ENCODE data around the gene GNAT1.
A peak's percentile ranks its signal among the peaks of the same experiment; 100 is the strongest.

GNAT1 gene

DNA sequence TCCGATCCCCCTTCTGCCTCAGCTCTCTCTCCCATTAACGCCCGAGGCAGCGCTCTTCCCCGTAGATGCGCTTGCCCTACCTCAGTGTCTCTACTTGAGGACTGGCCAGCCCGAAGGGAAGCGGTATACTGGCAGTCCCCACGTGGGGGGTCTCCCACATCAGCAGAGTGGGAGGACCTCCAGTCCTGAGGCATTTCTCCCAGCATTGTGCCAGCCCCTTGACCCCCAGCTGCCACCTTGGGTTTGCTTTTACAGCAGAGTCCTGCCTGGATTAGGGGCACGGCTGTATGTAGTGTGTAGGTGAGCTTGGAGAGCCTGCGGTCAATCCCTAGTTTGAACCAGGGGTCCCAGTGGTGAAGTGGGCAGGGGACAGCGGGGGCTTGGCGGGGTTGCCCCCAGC, 35.5 kb upstream of the GNAT1 start:
- no peak for TF ChIP-seq JUND (IDR thresholded peaks at IDR 0.05; ENCODE audit: low read depth)
- in situ Hi-C loops (cut with HindIII; ENCODE audit: low pct_unique_long_range_greater_than_20kb, low sequenced_read_pairs) = no loop called here
- DNase-seq (ENCODE audit: low read depth in 1 of 2, low spot score in 1 of 2) = no peak

DNA sequence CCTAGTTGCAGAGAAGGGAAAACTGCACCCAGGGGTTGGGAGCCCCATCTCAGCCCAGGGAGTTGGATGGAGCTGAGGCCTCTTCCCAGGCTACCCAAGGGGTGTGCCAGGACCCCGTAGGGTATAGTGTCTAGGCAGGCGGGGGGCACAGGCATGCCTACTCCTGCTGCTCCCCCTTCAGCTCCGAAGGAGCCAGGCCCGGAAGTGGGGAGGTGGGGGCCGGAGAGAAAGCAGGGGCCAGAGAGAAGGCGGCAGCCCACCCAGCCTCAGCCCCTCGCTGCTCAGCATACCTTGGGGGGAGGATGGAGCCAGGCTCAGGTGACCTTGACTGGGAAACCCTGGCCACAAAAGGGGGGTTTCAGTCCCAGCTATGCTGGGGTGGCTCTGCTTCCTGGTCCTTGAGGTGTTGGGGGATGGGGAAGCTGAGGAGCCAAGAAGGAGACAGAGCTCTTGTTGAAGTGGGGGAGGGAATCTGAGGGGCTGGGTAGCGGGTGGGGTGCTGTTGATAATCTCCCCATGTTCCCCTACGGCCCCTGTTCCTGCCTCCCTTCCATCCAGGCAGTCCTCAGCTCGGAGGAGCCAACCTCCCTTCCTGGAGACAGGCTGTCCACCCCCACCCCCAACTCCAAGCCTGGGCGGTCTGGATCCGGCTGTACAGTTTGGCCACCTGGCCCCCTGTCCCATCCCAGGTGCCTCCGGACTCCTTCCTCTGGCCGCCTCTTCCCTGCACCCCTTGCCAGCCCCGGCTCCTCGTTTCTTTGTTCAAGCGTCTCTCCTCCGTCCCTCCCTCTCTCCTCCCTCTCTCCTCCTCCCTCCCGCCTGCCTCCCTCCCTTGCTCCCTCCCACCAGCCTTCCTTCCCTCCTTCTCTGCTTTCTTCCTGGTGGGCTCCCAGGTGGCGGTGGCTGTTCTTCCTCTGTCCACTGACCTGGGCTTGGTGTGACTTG, 34.6 kb upstream of the GNAT1 start:
- peak; percentile 57 to 70 for DNase-seq (ENCODE audit: low read depth in 1 of 2, low spot score in 1 of 2)
- in situ Hi-C loops (cut with HindIII; ENCODE audit: low pct_unique_long_range_greater_than_20kb, low sequenced_read_pairs) = no loop called here
- TF ChIP-seq JUND (IDR thresholded peaks at IDR 0.05; ENCODE audit: low read depth) = no peak

DNA sequence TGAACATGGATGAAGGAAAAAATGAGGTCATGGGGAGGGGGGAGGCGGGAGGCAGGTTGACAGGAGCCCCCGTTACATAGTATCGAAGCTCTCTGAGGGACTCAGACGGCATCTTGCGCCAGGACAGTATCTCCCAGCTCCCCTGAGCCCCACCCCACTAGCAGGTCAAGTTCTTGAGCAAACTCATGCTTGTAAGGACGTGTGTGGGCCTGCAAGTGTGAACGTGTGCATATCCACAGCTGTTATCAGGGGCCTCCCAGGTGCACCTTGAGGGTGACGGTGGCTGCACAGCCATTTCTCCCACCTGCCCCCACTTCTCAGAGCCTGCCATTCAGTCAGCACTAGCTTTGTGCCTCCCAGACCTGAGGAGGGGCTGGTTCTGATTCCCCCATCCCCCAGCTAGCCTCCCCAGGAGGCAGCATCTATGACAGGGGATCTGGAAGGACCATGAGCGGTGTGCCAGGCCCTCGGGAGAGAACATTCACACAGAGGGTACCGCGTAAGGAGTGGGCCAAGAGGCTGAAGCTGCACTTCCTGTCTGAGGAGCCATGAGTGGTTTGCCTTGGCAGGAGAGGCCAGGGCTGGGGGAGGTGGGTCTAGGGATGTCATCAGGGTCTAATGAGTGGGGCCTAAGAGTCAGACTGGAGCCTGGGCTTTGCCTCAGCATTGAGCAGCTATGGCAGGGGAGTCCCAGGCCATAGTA, 33.4 kb upstream of the GNAT1 start:
- in situ Hi-C loops (cut with HindIII; ENCODE audit: low pct_unique_long_range_greater_than_20kb, low sequenced_read_pairs) = no loop called here
- TF ChIP-seq JUND (IDR thresholded peaks at IDR 0.05; ENCODE audit: low read depth) = no peak
- DNase-seq (ENCODE audit: low read depth in 1 of 2, low spot score in 1 of 2) = no peak

DNA sequence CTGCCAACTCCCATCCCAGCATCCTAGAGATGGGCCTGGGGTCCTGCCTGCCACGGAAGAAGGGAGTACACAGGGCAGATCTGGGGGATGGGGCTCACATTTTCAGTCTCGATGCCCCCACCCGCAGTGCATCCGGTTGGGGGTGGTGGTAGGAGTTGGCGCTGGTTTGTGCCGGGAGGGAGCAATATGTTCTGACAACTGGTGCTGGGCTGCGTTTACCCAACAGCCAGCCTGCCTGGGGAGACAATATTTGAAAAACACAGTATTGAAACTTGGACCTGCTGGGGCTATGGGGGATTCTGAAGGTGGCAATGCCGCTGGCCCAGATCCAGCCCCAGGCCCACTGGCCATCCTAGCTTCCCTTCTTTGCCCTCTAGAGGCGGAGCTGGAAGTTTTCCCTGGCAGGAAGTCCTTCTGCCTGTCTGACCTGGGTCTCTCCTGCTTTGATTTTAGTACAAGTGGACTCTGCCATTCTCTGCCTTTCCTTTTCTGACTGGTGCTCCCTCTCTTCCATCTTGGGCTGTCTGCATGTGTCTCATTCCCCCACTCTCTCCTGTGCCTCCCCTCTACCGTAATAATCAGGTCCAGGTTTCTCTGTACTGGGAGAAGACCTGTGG, 32.8 kb upstream of the GNAT1 start:
- no peak for TF ChIP-seq JUND (IDR thresholded peaks at IDR 0.05; ENCODE audit: low read depth)
- in situ Hi-C loops (cut with HindIII; ENCODE audit: low pct_unique_long_range_greater_than_20kb, low sequenced_read_pairs) = no loop called here
- DNase-seq (ENCODE audit: low read depth in 1 of 2, low spot score in 1 of 2) = no peak

DNA sequence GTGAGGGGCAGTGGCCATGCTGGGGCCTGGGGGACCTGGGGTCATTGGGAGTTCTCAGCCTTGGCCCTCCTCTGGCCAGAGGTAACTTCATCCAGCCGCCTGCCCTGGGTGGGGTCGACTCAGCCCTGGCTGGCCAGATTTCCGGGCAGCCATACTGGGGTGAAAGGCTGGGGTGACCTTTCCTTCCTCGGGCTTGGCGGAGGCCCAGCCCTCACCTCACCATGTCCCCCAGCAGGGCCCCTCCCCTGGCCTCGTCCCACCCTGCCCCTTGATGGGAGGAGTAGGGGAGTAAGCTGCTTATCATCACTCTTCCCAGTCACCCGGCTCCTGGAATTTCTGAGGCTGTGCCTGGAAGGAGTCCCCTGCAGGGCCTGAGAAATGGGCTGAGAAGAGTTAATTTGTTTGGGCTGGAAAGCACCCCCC, 30.8 kb upstream of the GNAT1 start:
- no peak for TF ChIP-seq JUND (IDR thresholded peaks at IDR 0.05; ENCODE audit: low read depth)
- no peak for DNase-seq (ENCODE audit: low read depth in 1 of 2, low spot score in 1 of 2)
- in situ Hi-C loops (cut with HindIII; ENCODE audit: low pct_unique_long_range_greater_than_20kb, low sequenced_read_pairs) = no loop called here

DNA sequence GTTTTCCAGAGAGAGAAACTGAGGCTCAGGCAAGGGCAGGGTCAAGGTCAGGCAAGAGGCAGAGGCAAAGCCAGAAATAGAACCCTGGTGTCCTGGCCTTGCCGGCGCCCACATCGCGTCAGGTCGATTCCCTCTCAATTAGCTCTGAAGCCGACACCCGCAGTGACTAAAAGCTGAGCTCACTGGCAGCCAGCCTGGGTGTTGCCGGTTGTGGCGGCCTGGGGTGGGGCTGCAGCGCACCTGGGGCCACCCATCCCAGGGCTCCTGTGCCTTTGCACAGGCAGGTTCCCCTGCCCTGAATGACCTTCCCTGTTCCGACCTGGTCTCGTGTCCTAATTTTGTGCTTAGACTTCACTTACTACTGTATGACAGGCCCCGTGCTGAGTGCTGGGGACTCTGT, 30.1 kb upstream of the GNAT1 start:
- no peak for DNase-seq (ENCODE audit: low read depth in 1 of 2, low spot score in 1 of 2)
- TF ChIP-seq JUND (IDR thresholded peaks at IDR 0.05; ENCODE audit: low read depth) = no peak
- in situ Hi-C loops (cut with HindIII; ENCODE audit: low pct_unique_long_range_greater_than_20kb, low sequenced_read_pairs) = no loop called here

DNA sequence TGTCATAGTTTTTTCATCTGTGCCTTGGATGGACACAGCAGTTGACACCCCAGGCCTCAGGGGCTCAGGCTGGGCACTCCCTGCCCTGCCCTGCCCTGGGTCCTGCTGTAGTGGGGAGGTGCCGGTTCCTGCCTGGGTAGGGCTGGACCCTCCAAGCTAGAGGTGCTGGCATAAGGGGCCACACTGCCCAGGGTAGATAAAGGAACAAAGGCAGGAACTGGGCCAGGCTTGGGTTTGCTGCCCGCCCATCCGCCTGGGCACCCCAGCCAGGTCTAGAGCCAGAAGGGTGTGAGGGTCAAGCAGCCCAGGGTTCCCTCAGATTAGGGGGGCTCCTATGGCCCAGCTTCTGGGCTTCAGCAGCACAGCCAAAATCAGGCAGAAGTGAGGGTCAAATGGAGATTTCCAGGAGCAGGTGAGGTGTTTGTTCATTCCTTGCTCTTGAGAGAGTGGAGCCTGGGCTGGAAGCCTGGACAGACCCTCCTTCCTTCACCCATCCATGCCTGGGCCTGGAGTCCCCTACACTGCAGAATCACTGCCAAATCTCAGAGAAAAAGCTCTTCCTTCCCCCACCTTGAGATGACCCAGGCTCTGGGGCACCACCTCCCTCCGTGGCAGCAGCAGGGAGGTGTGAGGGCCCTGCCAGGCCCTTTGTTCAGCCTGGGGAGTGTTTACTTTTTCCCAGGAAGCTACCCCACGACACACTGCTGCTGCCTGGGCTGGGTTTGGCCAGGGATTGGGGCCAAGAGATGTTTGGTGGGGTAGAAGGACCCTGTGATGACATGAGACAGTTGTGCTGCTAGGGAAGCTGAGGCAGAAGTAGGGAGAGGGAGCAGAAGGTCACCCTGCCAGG, 29.2 kb upstream of the GNAT1 start:
- in situ Hi-C loops (cut with HindIII; ENCODE audit: low pct_unique_long_range_greater_than_20kb, low sequenced_read_pairs) = no loop called here
- no peak for DNase-seq (ENCODE audit: low read depth in 1 of 2, low spot score in 1 of 2)

DNA sequence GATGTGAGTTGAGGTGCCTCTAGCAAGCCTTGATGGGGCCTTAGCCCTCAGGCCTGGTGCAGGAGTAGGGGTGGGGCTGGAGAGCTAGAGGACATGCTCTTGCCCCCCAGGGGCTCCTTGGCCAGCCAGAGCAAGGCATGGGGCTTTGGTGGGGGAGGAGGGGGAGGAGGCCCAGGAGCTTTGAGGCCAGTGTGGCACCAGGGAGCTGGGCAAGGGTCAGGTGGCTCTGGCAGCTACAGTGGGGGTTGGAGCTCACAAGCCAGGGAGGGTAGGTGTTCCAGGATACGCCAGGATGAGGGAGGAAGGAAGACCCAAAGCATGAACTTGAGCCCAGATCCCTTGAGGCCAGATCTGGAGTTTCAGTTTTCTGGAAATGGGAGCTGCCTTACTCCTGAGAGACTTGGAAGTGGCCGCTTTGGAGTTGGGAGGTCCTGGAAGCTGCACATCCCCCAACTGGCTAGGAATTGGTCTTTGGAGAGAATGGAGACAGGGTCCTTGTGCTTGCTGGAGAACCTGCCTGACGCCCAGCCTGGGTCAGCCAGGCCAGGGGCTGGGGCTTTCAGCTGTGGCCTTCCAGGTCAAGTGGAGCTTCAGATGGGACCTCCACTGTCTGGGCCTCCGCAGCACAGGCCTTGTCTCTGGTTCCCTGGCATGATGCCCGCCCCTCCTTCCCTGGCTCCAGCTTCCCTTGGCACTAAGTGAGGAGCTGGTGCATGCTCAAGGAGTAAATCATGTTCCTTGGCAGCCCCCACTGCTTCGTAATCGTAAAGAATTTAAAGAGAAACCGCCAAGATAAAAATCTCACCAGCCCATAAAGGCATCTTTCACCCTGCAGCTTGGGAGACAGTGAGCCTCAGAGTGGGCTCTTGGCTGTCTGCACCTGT, 27.6 kb upstream of the GNAT1 start:
- in situ Hi-C loops (cut with HindIII; ENCODE audit: low pct_unique_long_range_greater_than_20kb, low sequenced_read_pairs) = no loop called here
- TF ChIP-seq JUND (IDR thresholded peaks at IDR 0.05; ENCODE audit: low read depth) = no peak
- DNase-seq (ENCODE audit: low read depth in 1 of 2, low spot score in 1 of 2) = peak in 1 of 2 experiments; percentile 77

More for the DNA sequence above, 29.2 kb upstream of the GNAT1 start:
- no peak for TF ChIP-seq JUND (IDR thresholded peaks at IDR 0.05; ENCODE audit: low read depth)

DNA sequence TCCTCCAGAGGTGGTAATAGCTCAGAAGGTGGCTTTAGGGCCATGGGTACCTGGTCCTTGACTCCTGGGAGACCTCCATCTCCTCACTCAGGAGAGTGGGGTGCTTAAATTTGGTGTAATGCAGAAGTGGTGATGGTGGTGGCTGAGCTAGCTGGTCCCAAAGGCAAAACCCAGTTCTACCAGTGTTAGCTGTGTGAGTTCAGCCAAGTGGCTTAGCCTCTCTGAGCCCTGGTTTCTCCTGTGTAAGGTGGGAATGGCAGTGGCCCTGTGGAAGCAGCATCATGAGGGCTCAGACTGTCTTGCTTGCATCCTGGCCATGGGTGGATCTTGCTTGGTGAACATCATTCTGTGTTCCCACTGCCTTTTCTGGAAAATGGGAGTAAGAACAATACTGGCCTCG, 26.9 kb upstream of the GNAT1 start:
- DNase-seq (ENCODE audit: low read depth in 1 of 2, low spot score in 1 of 2) = no peak
- in situ Hi-C loops (cut with HindIII; ENCODE audit: low pct_unique_long_range_greater_than_20kb, low sequenced_read_pairs) = no loop called here
- no peak for TF ChIP-seq JUND (IDR thresholded peaks at IDR 0.05; ENCODE audit: low read depth)

DNA sequence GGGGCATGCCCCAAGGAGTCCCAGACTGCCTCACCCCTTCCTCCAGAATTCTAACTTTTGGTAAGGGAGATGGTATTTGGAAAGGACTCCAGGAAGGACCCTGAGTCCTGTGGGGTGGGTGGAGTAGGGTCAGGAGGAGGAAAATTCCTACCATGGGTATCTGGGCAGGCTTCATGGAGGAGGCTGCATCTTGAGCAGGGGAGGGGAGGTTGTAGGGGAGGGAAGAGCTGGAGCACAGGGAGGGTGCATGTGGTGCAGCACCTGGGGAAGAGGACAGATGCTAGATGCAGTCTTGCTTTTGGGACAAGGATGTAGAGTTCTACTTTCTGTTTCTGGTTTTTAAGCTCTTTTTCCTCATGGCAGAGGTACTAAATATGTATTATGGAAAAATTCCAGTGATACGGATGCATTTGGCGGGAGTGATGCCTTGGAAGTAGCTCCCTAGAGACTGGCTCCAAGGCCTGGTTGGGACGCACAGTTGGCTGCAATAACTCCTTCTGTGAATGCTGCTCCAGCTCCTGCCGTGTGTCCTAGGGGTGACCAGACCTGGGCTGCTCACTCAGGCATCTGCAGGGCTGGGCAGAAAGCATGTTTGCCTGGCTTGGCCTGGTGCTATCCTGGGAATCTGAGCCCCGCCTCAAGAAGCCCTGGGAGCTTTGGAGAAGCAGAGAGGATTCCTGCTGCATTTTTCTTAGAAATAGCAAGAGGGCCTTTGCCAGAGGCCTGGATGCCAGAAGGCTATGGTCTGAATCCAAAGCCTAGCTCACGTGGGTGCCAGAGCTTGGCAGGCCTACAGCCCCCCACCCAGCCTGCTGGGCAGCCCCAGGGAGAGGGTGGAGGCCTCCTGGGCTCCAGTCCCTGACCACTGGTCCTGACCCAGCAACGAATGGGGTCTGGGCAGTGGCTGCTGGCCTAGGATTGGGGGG, 26.2 kb upstream of the GNAT1 start:
- no peak for TF ChIP-seq JUND (IDR thresholded peaks at IDR 0.05; ENCODE audit: low read depth)
- in situ Hi-C loops (cut with HindIII; ENCODE audit: low pct_unique_long_range_greater_than_20kb, low sequenced_read_pairs) = no loop called here
- peak in 1 of 2 experiments; percentile 59 for DNase-seq (ENCODE audit: low read depth in 1 of 2, low spot score in 1 of 2)
